ENCODE results near the gene LSM2. TPM values are rescaled to one million over a fixed set of nuclear protein-coding genes. Genes with fewer than 3 reads are reported as not detected.
A peak's percentile ranks its signal among the peaks of the same experiment; 100 is the strongest.
"Not testable (repeated sequence)": the region's sequence is repeated elsewhere in the genome, so short reads cannot be mapped to it uniquely, and the experiment has no call there.

The LSM2 gene
- total and polyA plus RNA-seq, 7 experiments from 2014 or later: 22.9 to 94.5 (median 31.1) TPM

DNA sequence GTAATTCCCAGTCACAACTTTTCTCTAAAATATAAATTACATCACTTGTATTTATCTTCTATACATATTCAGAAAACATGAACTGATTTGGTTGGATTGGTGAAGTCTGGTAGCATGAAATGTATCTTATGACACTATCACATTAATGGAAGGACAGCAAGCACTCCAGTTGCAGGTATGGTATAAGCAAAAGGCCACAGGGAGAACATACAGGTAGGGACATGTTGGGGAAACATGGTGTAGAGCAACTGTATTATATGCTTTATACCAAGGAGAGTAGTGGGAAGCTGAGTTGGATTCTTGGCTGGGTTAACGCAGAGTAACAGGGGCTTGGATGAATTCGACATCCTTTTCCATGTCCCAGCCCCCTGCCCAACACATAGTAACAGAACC is 9.8 kb downstream of the LSM2 start:
- H3K4me1 Mint-ChIP-seq: peaks cover 12 to 49% (median 33%) of the 10 kb centered on the region in 7 donors
- CTCF ChIA-PET: interaction anchor here (1.0 to 2.5 kb wide), 7 partner anchors 9 to 68 kb away, joined by 3 to 13 read pairs (median 4); partner anchors contain the start of genes DDAH2 and LSM2
- H3K36me3 ChIP-seq (ENCODE audit: control insufficient read depth in 2 of 3, insufficient read depth in 3 of 3, low read length in 3 of 3): peaks cover 0 to 5% (median 0%) of the 10 kb centered on the region in 3 experiments
- no peaks in the 10 kb centered on the region for H3K9me3 Mint-ChIP-seq
- POLR2A ChIA-PET: interaction anchor here (1.0 to 2.5 kb wide), 11 partner anchors 9 to 69 kb away, joined by 3 to 30 read pairs (median 8); partner anchors contain the start of genes HSPA1A, HSPA1B, HSPA1L and LSM2
- ATAC-seq (no peak), DNase-seq (no peak)
- H3K4me3 Mint-ChIP-seq: peak overlapping the region; percentile 55 to 99 (median 76)
- H3K4me1 ChIP-seq (ENCODE audit: control insufficient read depth in 2 of 2, insufficient read depth in 2 of 2, low read length in 2 of 2): peaks cover 24 to 32% of the 10 kb centered on the region in 2 donors
- no peaks in the 10 kb centered on the region for H3K9me3 ChIP-seq (ENCODE audit: control insufficient read depth in 2 of 3, low read length in 3 of 3)
- intact Hi-C loops (cut with micrococcal nuclease): loop anchor here (1.0 to 5.0 kb wide), 5 partner anchors 9 to 130 kb away; partner anchors contain the start of genes CSNK2B (in 1 of the 2), EHMT2 (in 1 of the 2), HSPA1A (in 1 of the 2) and HSPA1L (in 1 of the 2)
- no peaks in the 10 kb centered on the region for H3K27me3 Mint-ChIP-seq
- H3K4me3 ChIP-seq (ENCODE audit: low read length): no peak overlapping the region
- H3K27ac Mint-ChIP-seq: peak overlapping the region; percentile 80 to 98 (median 93)
- peaks cover 0 to 11% (median 0%) of the 10 kb centered on the region in 5 donors for H3K36me3 Mint-ChIP-seq
- H3K27ac ChIP-seq (ENCODE audit: low read depth, low read length): peak overlapping the region; percentile 71
- no peaks in the 10 kb centered on the region for H3K27me3 ChIP-seq (ENCODE audit: control insufficient read depth in 2 of 2, insufficient read depth in 2 of 2, low read length in 2 of 2)

DNA sequence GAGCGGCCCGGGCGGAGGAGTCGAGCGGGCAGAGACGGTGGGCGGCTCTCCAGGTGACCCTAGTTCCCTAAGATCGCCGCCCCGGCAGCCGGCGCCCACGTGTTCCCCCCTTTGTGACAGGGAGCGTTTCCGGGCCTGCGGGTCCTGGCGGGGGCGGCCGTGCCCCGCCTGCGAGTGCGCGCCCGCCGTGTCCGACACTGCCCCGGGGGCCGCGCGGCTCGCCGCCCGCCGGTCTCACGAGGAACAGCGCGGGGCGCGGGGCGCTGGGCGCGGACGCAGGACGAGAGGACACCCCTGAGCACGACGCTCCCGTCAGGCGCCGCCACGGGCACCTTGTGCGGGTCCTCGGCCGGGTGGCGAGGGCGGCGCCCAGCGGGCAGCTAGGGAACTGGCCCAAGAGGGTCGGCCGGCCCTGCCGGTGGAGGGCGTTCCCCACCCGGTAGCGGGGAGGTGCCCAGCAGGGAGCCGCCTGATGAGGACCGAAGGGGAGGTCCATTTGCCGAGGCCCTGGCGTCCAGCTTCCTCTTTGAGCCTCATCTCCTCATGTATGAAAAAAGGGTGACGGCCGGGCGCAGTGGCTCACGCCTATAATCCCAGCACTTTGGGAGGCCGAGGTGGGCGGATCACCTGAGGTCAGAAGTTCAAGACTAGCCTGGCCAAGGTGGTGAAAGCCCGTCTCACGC is 11.0 kb downstream of the LSM2 start, which contains the start of gene VARS1:
Gene VARS1 (minus strand): TSS at position 137 of the 683 bp plus-strand sequence. CDS start 535 bp downstream, outside the sequence.
- Mint-ChIP-seq H3K27me3 (no peaks in the 10 kb centered on the region), H3K36me3 (peaks cover 0 to 11% (median 5%) of the 10 kb centered on the region in 5 donors), H3K27ac (peak within 1 kb of the TSS; percentile 80 to 99 (median 98)), H3K4me1 (peaks cover 12 to 55% (median 36%) of the 10 kb centered on the region in 7 donors), H3K4me3 (peak within 1 kb of the TSS; percentile 85 to 99 (median 96)), H3K9me3 (no peaks in the 10 kb centered on the region)
- Histone ChIP-seq H3K27ac (ENCODE audit: low read depth, low read length) (peak within 1 kb of the TSS; percentile 93), H3K4me3 (ENCODE audit: low read length) (peak within 1 kb of the TSS; percentile 76), H3K36me3 (ENCODE audit: control insufficient read depth in 2 of 3, insufficient read depth in 3 of 3, low read length in 3 of 3) (peaks cover 0 to 9% (median 0%) of the 10 kb centered on the region in 3 experiments), H3K27me3 (ENCODE audit: control insufficient read depth in 2 of 2, insufficient read depth in 2 of 2, low read length in 2 of 2) (no peaks in the 10 kb centered on the region), H3K9me3 (ENCODE audit: control insufficient read depth in 2 of 3, low read length in 3 of 3) (no peaks in the 10 kb centered on the region), H3K4me1 (ENCODE audit: control insufficient read depth in 2 of 2, insufficient read depth in 2 of 2, low read length in 2 of 2) (peaks cover 24 to 32% of the 10 kb centered on the region in 2 donors)
- ChIA-PET CTCF (interaction anchor here (0.7 to 2.5 kb wide), 8 partner anchors 11 to 67 kb away, joined by 3 to 13 read pairs (median 6); partner anchors contain the start of genes DDAH2 and LSM2), POLR2A (interaction anchor here (0.6 to 2.3 kb wide), 18 partner anchors 9 to 379 kb away, joined by 3 to 30 read pairs (median 4); partner anchors contain the start of genes BAG6, DXO, HSPA1A and HSPA1B)
- DNase-seq (peak; percentile 75 to 92 (median 85)), ATAC-seq (peak; percentile 96)
- intact Hi-C loops (cut with micrococcal nuclease): loop anchor here (1.0 to 5.0 kb wide), 14 partner anchors 11 to 175 kb away; partner anchors contain the start of genes HSPA1A (in 2 of the 2), HSPA1L (in 2 of the 2), ABHD16A (in 1 of the 2) and CSNK2B (in 1 of the 2)

DNA sequence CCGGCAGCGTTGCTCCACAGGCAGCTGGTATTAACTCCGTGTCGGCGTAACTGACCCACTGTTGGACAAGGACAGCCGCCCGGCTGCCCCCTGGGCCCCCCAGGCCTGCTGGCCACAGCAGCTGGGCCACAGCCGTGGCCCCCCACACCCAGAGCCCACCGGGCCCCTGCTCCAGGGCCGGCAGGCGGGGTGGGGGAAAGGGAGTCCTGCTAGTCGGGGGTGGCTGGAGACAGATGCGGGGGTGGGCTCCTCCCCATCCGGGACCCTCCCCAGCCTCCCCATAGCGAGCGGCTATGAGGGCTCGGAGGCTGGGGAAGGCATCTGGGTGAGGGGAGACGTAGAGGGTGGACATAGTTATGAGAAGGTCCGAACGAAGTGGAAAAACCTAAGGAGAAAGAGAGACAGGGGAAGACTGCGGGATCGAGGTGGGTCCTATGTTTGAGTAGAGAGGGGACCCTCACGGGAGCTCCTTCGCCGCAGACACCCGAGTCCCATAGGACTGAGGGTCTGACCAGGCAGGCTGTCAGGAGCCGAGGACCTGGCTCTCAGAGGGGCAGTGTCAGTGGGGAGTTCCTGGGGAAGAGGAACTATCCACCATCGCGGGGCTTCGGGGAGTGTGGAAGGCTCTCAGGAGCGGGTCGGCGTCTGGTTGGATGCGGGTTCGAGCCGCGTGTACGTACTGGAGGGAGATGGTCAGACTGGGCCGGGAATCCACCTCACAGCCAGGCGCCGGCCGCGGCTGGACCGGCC is 11.7 kb downstream of the LSM2 start:
- Histone ChIP-seq H3K27me3 (ENCODE audit: control insufficient read depth in 2 of 2, insufficient read depth in 2 of 2, low read length in 2 of 2) (no peaks in the 10 kb centered on the region), H3K4me1 (ENCODE audit: control insufficient read depth in 2 of 2, insufficient read depth in 2 of 2, low read length in 2 of 2) (peaks cover 24 to 32% of the 10 kb centered on the region in 2 donors), H3K4me3 (ENCODE audit: low read length) (peak overlapping the region; percentile 76), H3K27ac (ENCODE audit: low read depth, low read length) (peak overlapping the region; percentile 93), H3K36me3 (ENCODE audit: control insufficient read depth in 2 of 3, insufficient read depth in 3 of 3, low read length in 3 of 3) (peaks cover 0 to 9% (median 0%) of the 10 kb centered on the region in 3 experiments), H3K9me3 (ENCODE audit: control insufficient read depth in 2 of 3, low read length in 3 of 3) (no peaks in the 10 kb centered on the region)
- intact Hi-C loops (cut with micrococcal nuclease): loop anchor here (1.0 to 5.0 kb wide), 14 partner anchors 11 to 175 kb away; partner anchors contain the start of genes ABHD16A (in 1 of the 2), CSNK2B (in 1 of the 2), DDAH2 (in 1 of the 2) and EHMT2 (in 1 of the 2)
- Mint-ChIP-seq H3K4me1 (peaks cover 12 to 58% (median 39%) of the 10 kb centered on the region in 7 donors), H3K27me3 (no peaks in the 10 kb centered on the region), H3K36me3 (peaks cover 0 to 15% (median 8%) of the 10 kb centered on the region in 5 donors), H3K27ac (peak overlapping the region; percentile 80 to 99 (median 98)), H3K9me3 (no peaks in the 10 kb centered on the region), H3K4me3 (peak overlapping the region; percentile 85 to 99 (median 96))
- no peak for ATAC-seq
- POLR2A ChIA-PET: interaction anchor here (0.6 to 2.3 kb wide), 12 partner anchors 9 to 178 kb away, joined by 3 to 30 read pairs (median 5); partner anchors contain the start of genes BAG6, DXO, HSPA1A and HSPA1B
- DNase-seq: no peak
- CTCF ChIA-PET: interaction anchor here (0.7 to 2.5 kb wide), 5 partner anchors 19 to 66 kb away, joined by 4 to 13 read pairs (median 5); partner anchors contain the start of gene DDAH2

DNA sequence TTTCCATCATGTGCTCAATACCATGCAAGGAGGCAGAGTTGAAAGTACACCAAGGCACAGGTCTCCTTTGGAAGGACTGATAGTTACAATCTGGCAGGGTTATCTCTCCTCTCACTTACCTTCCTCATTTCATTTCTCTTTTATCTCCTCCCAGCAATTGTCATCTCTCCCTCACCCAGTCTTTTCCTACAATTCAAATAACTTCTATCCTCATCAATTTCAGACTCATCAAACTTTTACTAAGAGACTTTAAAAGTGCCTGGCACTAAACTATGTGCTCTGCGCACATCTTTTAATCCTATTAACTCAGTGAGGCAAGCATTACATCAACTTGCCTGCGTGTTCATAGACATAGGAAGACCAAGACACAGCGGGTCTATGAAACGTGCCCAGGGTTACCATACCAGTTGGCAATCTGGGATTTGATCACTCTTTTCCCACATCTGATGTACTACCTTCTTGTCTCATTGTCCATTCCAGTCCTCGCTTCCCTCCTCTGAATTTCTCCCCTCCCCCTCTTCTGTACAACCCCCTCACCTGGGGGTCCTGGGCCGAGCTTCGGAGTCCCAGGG is 12.4 kb downstream of the LSM2 start:
- Mint-ChIP-seq H3K27me3 (no peaks in the 10 kb centered on the region), H3K9me3 (no peaks in the 10 kb centered on the region), H3K4me1 (peaks cover 12 to 58% (median 39%) of the 10 kb centered on the region in 7 donors), H3K36me3 (peaks cover 0 to 15% (median 9%) of the 10 kb centered on the region in 5 donors), H3K27ac (peak overlapping the region; percentile 23 to 98 (median 75)), H3K4me3 (peak overlapping the region; percentile 70 to 99 (median 89))
- Histone ChIP-seq H3K36me3 (ENCODE audit: control insufficient read depth in 2 of 3, insufficient read depth in 3 of 3, low read length in 3 of 3) (peaks cover 0 to 11% (median 0%) of the 10 kb centered on the region in 3 experiments), H3K4me3 (ENCODE audit: low read length) (peak overlapping the region; percentile 76), H3K4me1 (ENCODE audit: control insufficient read depth in 2 of 2, insufficient read depth in 2 of 2, low read length in 2 of 2) (peaks cover 24 to 32% of the 10 kb centered on the region in 2 donors), H3K27ac (ENCODE audit: low read depth, low read length) (peak overlapping the region; percentile 93), H3K9me3 (ENCODE audit: control insufficient read depth in 2 of 3, low read length in 3 of 3) (no peaks in the 10 kb centered on the region), H3K27me3 (ENCODE audit: control insufficient read depth in 2 of 2, insufficient read depth in 2 of 2, low read length in 2 of 2) (no peaks in the 10 kb centered on the region)
- DNase-seq (no peak), ATAC-seq (no peak)
- intact Hi-C loops (cut with micrococcal nuclease): loop anchor here (2.0 kb wide), 2 partner anchors 20 to 56 kb away; partner anchors contain the start of genes HSPA1A (in 1 of the 2) and HSPA1L (in 1 of the 2)
- ChIA-PET POLR2A (interaction anchor here (0.6 to 2.3 kb wide), 5 partner anchors 12 to 54 kb away, joined by 4 to 30 read pairs (median 5); partner anchors contain the start of genes HSPA1A, HSPA1L, LSM2 and MSH5), CTCF (interaction anchor here (1.5 to 2.2 kb wide), 2 partner anchors 56 to 65 kb away, joined by 5 to 11 read pairs; no protein-coding TSS in a partner anchor)

DNA sequence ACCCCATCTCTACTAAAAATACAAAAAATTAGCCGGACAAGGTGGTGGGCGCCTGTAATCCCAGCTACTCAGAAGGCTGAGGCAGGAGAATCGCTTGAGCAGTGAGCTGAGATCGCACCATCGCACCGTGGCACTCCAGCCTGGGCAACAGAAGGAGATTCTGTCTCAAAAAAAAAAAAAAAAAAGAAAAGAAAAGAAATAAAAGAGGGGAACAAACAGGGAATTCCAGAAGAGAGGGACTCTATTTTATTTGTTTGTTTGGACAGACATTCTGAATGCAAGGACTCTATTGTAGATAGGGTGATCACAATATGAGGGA is 12.9 kb downstream of the LSM2 start:
- H3K27me3 Mint-ChIP-seq; POLR2A ChIA-PET; H3K4me3 ChIP-seq (ENCODE audit: low read length); ATAC-seq; H3K9me3 ChIP-seq (ENCODE audit: control insufficient read depth in 2 of 3, low read length in 3 of 3); H3K9me3 Mint-ChIP-seq; H3K27me3 ChIP-seq (ENCODE audit: control insufficient read depth in 2 of 2, insufficient read depth in 2 of 2, low read length in 2 of 2); DNase-seq: not testable (repeated sequence)
- Mint-ChIP-seq H3K4me3 (peak overlapping the region; percentile 70 to 99 (median 89)), H3K36me3 (peaks cover 0 to 15% (median 9%) of the 10 kb centered on the region in 5 donors), H3K4me1 (peaks cover 12 to 56% (median 38%) of the 10 kb centered on the region in 7 donors), H3K27ac (peak overlapping the region; percentile 23 to 98 (median 77))
- Histone ChIP-seq H3K4me1 (ENCODE audit: control insufficient read depth in 2 of 2, insufficient read depth in 2 of 2, low read length in 2 of 2) (peaks cover 24 to 32% of the 10 kb centered on the region in 2 donors), H3K27ac (ENCODE audit: low read depth, low read length) (peak overlapping the region; percentile 93), H3K36me3 (ENCODE audit: control insufficient read depth in 2 of 3, insufficient read depth in 3 of 3, low read length in 3 of 3) (peaks cover 0 to 13% (median 0%) of the 10 kb centered on the region in 3 experiments)
- intact Hi-C loops (cut with micrococcal nuclease): loop anchor here (2.0 kb wide), 2 partner anchors 21 to 55 kb away; partner anchors contain the start of genes HSPA1A (in 1 of the 2) and HSPA1L (in 1 of the 2)
- CTCF ChIA-PET: interaction anchor here (1.5 kb wide), 1 partner anchor 64 kb away, joined by 5 read pairs; no protein-coding TSS in a partner anchor
